ENCODE measurements around the gene PRAMEF12. TPM values are rescaled to one million over a fixed set of nuclear protein-coding genes. Genes with fewer than 3 reads are reported as not detected.
"Not testable (repeated sequence)": the region's sequence is repeated elsewhere in the genome, so short reads cannot be mapped to it uniquely, and the experiment has no call there.

The PRAMEF12 gene
- polyA plus RNA-seq, 5 donors, result not detected

DNA sequence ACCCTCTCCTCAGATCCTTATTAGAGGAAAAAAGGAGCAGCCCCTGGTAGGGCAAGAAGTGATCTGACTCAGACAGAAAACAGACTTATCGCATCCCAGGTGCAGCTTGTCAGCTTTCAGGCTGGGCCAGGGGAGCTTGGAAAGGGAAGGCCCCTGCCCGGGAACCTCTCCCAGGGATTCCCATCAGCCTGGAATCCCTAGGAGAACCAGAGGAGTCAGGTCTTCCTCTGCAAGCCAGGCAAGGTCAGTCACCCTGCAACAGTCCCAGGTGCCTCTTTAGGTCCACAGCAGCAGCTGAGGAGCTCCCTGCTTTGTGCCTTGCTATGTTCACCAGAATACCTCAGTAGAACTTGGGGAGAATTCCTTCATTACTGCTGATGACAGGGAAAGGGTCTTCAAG, 2.9 kb upstream of the PRAMEF12 start:
- DNase-seq, result no peak

- no peak for DNase-seq
Measured at GRCh38 chr1:12771186-12771585, 2.4 kb upstream of the PRAMEF12 start.

GRCh38 chr1:12772520-12772919, 1.0 kb upstream of the PRAMEF12 start:
- no peak for DNase-seq

- DNase-seq, result no peak
Measured at GRCh38 chr1:12774801-12775345, 1.3 kb downstream of the PRAMEF12 start.

DNA sequence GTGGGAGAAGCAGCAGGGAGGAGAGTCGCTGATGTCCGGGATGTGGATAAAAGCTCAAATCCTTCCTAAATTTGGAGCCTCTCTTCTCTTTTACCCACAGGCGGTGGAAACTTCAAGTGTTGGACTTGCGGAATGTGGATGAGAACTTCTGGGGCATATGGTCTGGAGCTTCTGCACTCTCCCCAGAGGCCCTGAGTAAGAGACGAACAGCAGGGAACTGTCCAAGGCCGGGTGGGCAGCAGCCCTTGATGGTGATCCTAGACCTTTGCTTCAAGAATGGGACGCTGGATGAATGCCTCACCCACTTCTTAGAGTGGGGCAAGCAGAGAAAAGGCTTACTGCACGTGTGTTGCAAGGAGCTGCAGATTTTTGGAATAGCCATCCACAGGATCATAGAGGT, 1.9 kb downstream of the PRAMEF12 start:
- no peak for DNase-seq

DNA sequence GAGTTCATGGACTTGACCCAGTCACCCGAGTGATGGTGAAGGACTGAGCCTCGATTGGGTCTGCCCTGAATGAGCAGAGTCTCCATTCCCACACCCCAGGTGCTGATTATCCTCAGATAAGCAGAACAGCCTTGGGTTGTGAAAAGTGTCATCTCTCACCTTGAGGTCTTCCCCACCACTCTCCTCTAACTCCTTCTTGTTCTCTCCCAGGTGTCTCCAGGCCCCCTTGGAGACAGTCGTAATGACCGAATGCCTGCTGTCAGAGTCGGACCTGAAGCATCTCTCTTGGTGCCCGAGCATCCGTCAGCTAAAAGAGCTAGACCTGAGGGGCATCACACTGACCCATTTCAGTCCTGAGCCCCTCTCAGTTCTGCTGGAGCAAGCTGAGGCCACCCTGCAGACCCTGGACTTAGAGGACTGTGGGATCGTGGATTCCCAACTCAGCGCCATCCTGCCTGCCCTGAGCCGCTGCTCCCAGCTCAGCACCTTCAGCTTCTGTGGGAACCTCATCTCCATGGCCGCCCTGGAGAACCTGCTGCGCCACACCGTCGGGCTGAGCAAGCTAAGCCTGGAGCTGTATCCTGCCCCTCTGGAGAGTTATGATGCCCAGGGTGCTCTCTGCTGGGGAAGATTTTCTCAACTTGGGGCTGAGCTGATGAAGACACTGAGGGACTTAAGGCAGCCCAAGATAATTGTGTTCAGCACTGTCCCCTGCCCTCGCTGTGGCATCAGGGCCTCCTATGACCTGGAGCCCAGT, 3.4 kb downstream of the PRAMEF12 start:
- no peak for DNase-seq

GRCh38 chr1:12778061-12778460, 4.5 kb downstream of the PRAMEF12 start:
- no peak for DNase-seq

GRCh38 chr1:12778907-12779306, 5.4 kb downstream of the PRAMEF12 start:
- no peak for DNase-seq

DNA sequence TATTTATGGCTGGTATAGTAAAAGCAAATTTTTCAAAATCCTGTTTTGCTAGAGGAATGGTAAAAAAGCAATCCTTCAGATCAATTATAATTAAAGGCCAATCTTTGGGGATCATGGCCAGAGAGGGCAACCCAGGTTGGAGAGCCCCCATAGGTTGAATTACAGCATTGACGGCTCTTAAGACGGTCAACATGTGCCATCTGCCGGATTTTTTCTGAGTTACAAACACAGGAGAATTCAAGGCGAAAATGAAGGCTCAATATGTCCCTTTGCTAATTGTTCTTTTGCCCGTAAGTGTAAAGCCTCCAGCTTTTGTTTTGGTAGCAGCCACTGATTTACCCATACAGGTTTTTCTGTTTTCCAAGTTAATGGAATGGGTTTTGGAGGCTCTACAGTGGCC, 8.0 kb downstream of the PRAMEF12 start:
- not testable (repeated sequence) for DNase-seq

DNA sequence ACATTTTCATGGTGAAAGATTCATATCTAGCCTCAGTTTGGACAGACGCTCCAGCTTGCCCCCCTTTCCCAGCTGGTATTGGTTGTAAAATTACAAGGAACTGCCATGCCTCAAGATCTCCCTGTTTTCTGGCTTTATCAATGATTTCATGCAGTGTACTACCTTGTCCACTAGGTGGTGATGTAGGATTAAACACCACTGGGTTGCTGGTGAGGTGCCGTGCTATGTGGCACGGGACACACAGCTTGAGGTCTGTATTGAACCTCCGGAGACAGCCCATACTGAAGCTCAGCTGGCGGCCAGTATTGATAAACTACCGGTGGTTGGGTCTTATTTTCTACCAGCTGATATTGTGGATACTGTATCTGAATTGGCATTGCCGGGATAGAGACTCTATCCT, 10.2 kb downstream of the PRAMEF12 start:
- DNase-seq, result not testable (repeated sequence)

GRCh38 chr1:12784729-12785128, 11.2 kb downstream of the PRAMEF12 start:
- not testable (repeated sequence) for DNase-seq

DNA sequence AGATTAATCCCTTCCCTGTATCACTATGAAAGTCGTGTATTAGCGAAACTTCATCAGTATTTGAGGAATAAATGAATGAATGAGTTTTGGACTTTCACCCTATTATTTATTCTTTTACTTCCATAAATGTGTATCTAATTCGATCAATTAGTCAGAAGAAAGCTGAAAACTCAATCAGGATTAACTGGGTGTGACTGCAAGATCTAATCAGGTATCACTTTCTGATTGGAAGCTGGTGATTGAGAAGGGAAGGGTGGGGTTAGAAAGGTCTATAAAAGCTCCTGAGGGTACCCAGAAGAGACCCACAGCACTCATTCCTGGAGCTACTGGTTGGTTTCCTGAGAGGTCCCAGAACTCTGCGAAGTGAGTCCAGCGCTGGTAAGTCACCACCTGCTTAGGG, 17.6 kb downstream of the PRAMEF12 start, which contains the start of gene PRAMEF1:
PRAMEF1 (plus strand) TSS at position 301 of the 400 bp plus-strand sequence. CDS start 1,831 bp downstream, outside the sequence.
- DNase-seq, result not testable (repeated sequence)

GRCh38 chr1:12798911-12799310, 25.4 kb downstream of the PRAMEF12 start:
- no peak for DNase-seq

GRCh38 chr1:12799730-12800129, 26.2 kb downstream of the PRAMEF12 start:
- DNase-seq, result no peak

GRCh38 chr1:12809933-12810332, 36.4 kb downstream of the PRAMEF12 start:
- DNase-seq, result no peak

- no peak for DNase-seq
Measured at GRCh38 chr1:12810691-12811408, 37.3 kb downstream of the PRAMEF12 start.

DNA sequence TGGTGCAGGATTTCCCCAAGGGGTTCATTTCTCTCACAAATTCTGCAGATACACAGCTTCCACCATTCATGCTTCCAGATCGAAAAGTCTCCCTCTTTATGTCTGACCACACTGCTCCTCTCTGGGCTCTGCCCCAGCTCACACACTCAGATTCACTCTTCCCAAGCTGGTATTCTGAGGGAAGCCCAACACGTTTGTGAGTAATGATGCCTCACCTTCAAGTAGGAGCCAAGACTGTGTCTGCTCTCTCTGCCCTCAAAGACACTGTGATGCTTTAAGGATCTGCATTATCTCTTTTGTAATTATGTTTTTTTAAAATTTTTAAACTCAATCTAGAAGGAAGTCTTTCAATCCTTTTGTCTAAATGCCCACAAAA, 37.9 kb downstream of the PRAMEF12 start:
- DNase-seq, result no peak

- DNase-seq, result not testable (repeated sequence)
Measured at GRCh38 chr1:12819061-12819460, 45.5 kb downstream of the PRAMEF12 start.

Data from right lung (tissue), 5 donors.